PC-9 (cell line): ENCODE results near the gene ALAD. TPM values are rescaled to one million over a fixed set of nuclear protein-coding genes. Genes with fewer than 3 reads are reported as not detected.

Experiments
- BruUV-seq: library from RNA; stranded (reverse); fragments of 400-500 nt; replicated peaks from 2 replicates; lab custom pipeline; 2021; lab: Mats Ljungman, UMichigan
- CTCF ChIA-PET: fragments of 300-600 bp; sonication (Branson Sonifier 250); formaldehyde crosslinking; loops from one replicate; lab custom pipeline; 2022; ENCODE audit warnings: antibody characterized with exemption; lab: Charles Lee
- POLR2A ChIA-PET: fragments of 300-600 bp; sonication (Branson Sonifier 250); formaldehyde crosslinking; loops from one replicate; lab custom pipeline; 2022; ENCODE audit warnings: antibody characterized with exemption; ENCODE audit not compliant: unreplicated experiment; lab: Charles Lee
- DNase-seq, 2 experiments: peaks; one replicate each; pipeline versions ENCODE4 v3.0.0 to v3.0.0-alpha.2; 2015 to 2022; ENCODE audit warnings: mixed read lengths in 1 of 2
- H2AFZ ChIP-seq: fragments of 200-600 bp; sonication (generic); 2 replicates; pipeline ENCODE4 v1.8.1; 2017; ENCODE audit warnings: antibody characterized with exemption
- H3F3A ChIP-seq: fragments of 200-600 bp; sonication (generic); 2 replicates; pipeline ENCODE4 v1.8.1; 2017; ENCODE audit warnings: antibody characterized with exemption, mild to moderate bottlenecking, low read depth; ENCODE audit not compliant: insufficient read depth
- H3K27ac ChIP-seq: fragments of 200-600 bp; sonication (generic); 2 replicates; pipeline ENCODE4 v1.6.1; 2016; ENCODE audit warnings: mixed run types
- H3K27me3 ChIP-seq: fragments of 200-600 bp; sonication (generic); 2 replicates; pipeline ENCODE4 v1.6.1; 2016; ENCODE audit warnings: low read depth, mixed run types; ENCODE audit not compliant: insufficient read depth
- H3K36me3 ChIP-seq: fragments of 200-600 bp; sonication (generic); 2 replicates; pipeline ENCODE4 v1.6.1; 2016; ENCODE audit warnings: low read depth, mixed run types
- H3K4me1 ChIP-seq: fragments of 200-600 bp; sonication (generic); replicated peaks from 2 replicates; pipeline ENCODE4 v1.6.1; 2016; ENCODE audit warnings: mixed run types; ENCODE audit not compliant: insufficient read depth
- H3K4me2 ChIP-seq: fragments of 200-600 bp; sonication (generic); 2 replicates; pipeline ENCODE4 v1.6.1; 2017; ENCODE audit warnings: mixed run types
- H3K4me3 ChIP-seq: fragments of 200-600 bp; sonication (generic); 2 replicates; pipeline ENCODE4 v1.6.1; 2016; ENCODE audit warnings: mixed run types
- H3K79me2 ChIP-seq: fragments of 200-600 bp; sonication (generic); 2 replicates; pipeline ENCODE4 v1.6.1; 2017; ENCODE audit warnings: low read depth, mixed run types
- H3K9me2 ChIP-seq: fragments of 200-600 bp; sonication (generic); 2 replicates; pipeline ENCODE4 v1.8.1; 2017; ENCODE audit warnings: mild to moderate bottlenecking; ENCODE audit not compliant: insufficient read depth
- H3K9me3 ChIP-seq: fragments of 200-600 bp; sonication (generic); 2 replicates; pipeline ENCODE4 v1.8.1; 2016; ENCODE audit warnings: low read depth; ENCODE audit not compliant: insufficient read depth
- H4K20me1 ChIP-seq: fragments of 200-600 bp; sonication (generic); 2 replicates; pipeline ENCODE4 v1.8.1; 2017; ENCODE audit not compliant: insufficient read depth
- CTCF ChIP-seq: fragments of 200-600 bp; sonication (generic); conservative IDR thresholded peaks from 2 replicates; pipeline ENCODE4 v1.6.1; 2017; ENCODE audit warnings: mixed run types, antibody characterized with exemption, mild to moderate bottlenecking, moderate library complexity
- EZH2 ChIP-seq: fragments of 200-600 bp; sonication (generic); IDR thresholded peaks from 2 replicates; pipeline ENCODE4 v1.8.0; 2017; ENCODE audit warnings: antibody characterized with exemption, low read depth
- intact Hi-C: fragments of 100-400 bp; cut with micrococcal nuclease; formaldehyde crosslinking; loops from one replicate; pipeline ENCODE4 v1.10.0; 2022; ENCODE audit not compliant: unreplicated experiment
- total RNA-seq: library from RNA; stranded (reverse); gene quantifications from 2 replicates; pipeline ENCODE4 v1.2.3, GENCODE V29; 2021

The ALAD gene
- total RNA-seq, 1 experiment from 2014 or later: 42.7 TPM

GRCh38 chr9:113363336-113363735 is 37.7 kb downstream of the ALAD start:
- Histone ChIP-seq H3K27ac (no peak overlapping the region), H2AFZ (no peak overlapping the region), H3K36me3 (no peaks in the 10 kb centered on the region), H4K20me1 (0 out of 2 replicates have a peak, but pooled peaks cover 3% of the 10 kb centered on the region), H3F3A (peaks cover 10% of the 10 kb centered on the region; the same call in 1 of the 2 replicates), H3K9me2 (no peaks in the 10 kb centered on the region), H3K4me2 (no peak overlapping the region), H3K4me3 (no peak overlapping the region), H3K79me2 (no peaks in the 10 kb centered on the region), H3K27me3 (no peaks in the 10 kb centered on the region), H3K9me3 (no peaks in the 10 kb centered on the region), H3K4me1 (peaks cover 19% of the 10 kb centered on the region)
- CTCF ChIA-PET: no interaction called here
- intact Hi-C loops: no loop called here
- POLR2A ChIA-PET: no interaction called here
- no TSS peak for BruUV-seq
- no peak for TF ChIP-seq CTCF
- no peak for TF ChIP-seq EZH2
- no peak for DNase-seq

GRCh38 chr9:113361304-113362018 is 39.6 kb downstream of the ALAD start:
- TF ChIP-seq CTCF: no peak
- H3F3A ChIP-seq: peaks cover 10% of the 10 kb centered on the region; the same call in 1 of the 2 replicates
- ChIA-PET POLR2A (no interaction called here), CTCF (interaction anchor here (0.6 kb wide), 1 partner anchor 1088 kb away, joined by 3 read pairs; no protein-coding TSS in a partner anchor)
- no peak overlapping the region for H3K4me3 ChIP-seq
- H3K36me3 ChIP-seq: no peaks in the 10 kb centered on the region
- 0 out of 2 replicates have a peak overlapping the region, but pooled peaks have one; percentile 2 for H3K27ac ChIP-seq
- H3K4me2 ChIP-seq: peak overlapping the region; percentile 40
- H3K79me2 ChIP-seq: no peaks in the 10 kb centered on the region
- no peak overlapping the region for H2AFZ ChIP-seq
- BruUV-seq: no TSS peak
- intact Hi-C loops: no loop called here
- H3K9me2 ChIP-seq: no peaks in the 10 kb centered on the region
- peaks cover 19% of the 10 kb centered on the region for H3K4me1 ChIP-seq
- no peaks in the 10 kb centered on the region for H3K9me3 ChIP-seq
- 0 out of 2 replicates have a peak, but pooled peaks cover 3% of the 10 kb centered on the region for H4K20me1 ChIP-seq
- DNase-seq: peak in 1 of 2 experiments; percentile 51
- no peaks in the 10 kb centered on the region for H3K27me3 ChIP-seq

DNA sequence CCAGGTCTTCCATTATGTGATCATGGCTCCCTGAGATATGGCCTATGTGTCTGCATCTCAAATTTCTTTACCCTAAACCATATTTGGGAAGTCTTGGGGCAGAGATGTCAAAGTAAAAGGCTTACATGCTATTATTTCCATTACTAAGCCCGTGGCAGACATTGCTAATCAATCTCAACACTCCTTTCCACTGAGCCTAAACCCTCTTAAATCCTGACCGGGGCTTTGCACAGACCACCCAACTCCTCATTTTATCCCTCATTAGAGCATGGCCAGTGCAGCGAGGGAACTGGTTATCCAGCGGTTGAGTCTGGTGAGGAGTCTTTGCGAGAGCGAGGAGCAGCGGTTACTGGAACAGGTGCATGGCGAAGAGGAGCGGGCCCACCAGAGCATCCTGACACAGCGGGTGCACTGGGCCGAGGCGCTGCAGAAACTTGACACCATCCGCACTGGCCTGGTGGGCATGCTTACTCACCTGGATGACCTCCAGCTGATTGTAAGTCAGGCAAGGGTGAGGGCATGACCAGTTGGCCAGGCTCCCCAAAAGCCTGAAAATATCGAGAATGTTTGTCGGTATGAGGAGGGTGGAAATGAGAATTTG is 40.7 kb downstream of the ALAD start:
- H4K20me1 ChIP-seq: 0 out of 2 replicates have a peak, but pooled peaks cover 3% of the 10 kb centered on the region
- H3K27ac ChIP-seq: 0 out of 2 replicates have a peak overlapping the region, but pooled peaks have one; percentile 2
- intact Hi-C loops: no loop called here
- no peaks in the 10 kb centered on the region for H3K36me3 ChIP-seq
- H3K9me3 ChIP-seq: no peaks in the 10 kb centered on the region
- no peaks in the 10 kb centered on the region for H3K9me2 ChIP-seq
- DNase-seq: no peak
- ChIA-PET CTCF (no interaction called here), POLR2A (no interaction called here)
- peaks cover 10% of the 10 kb centered on the region; the same call in 1 of the 2 replicates for H3F3A ChIP-seq
- H3K79me2 ChIP-seq: no peaks in the 10 kb centered on the region
- BruUV-seq: no TSS peak
- H2AFZ ChIP-seq: no peak overlapping the region
- H3K4me3 ChIP-seq: no peak overlapping the region
- peaks cover 19% of the 10 kb centered on the region for H3K4me1 ChIP-seq
- no peak overlapping the region for H3K4me2 ChIP-seq
- no peaks in the 10 kb centered on the region for H3K27me3 ChIP-seq
- no peak for TF ChIP-seq CTCF
- TF ChIP-seq EZH2: no peak
